ENCODE data around the gene GFM1. TPM values are rescaled to one million over a fixed set of nuclear protein-coding genes. Genes with fewer than 3 reads are reported as not detected.

GFM1 gene
- total RNA-seq: 44.5 and 60.7 TPM in 2 replicates

DNA sequence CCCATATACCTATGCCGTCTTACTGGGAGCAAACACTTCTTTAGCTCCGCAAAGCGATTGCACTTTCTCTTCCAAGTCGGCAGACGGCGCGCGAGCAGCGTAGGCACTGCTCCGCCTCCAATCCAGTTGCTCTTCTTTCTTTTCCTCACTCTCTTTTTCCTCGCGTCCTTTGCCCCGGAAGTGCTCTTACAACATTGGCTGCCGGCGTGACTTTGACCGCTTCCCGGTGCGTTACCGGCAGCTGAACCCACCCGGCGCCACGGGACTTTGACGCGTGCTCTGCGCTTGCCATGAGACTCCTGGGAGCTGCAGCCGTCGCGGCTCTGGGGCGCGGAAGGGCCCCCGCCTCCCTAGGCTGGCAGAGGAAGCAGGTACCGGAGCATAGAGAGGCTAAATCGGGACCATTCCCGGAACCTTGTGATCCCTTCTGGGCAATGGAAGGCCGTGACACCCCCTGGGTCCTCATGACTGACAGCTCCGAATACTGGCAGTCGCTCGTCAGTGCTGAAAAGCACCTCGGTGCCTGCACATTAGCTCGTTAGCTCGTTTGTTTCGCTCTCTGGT is at the start of gene GFM1:
TSS of gene GFM1 (plus strand) at position 183 of the 564 bp plus-strand sequence. CDS start at position 291, 108 bp downstream.

DNA sequence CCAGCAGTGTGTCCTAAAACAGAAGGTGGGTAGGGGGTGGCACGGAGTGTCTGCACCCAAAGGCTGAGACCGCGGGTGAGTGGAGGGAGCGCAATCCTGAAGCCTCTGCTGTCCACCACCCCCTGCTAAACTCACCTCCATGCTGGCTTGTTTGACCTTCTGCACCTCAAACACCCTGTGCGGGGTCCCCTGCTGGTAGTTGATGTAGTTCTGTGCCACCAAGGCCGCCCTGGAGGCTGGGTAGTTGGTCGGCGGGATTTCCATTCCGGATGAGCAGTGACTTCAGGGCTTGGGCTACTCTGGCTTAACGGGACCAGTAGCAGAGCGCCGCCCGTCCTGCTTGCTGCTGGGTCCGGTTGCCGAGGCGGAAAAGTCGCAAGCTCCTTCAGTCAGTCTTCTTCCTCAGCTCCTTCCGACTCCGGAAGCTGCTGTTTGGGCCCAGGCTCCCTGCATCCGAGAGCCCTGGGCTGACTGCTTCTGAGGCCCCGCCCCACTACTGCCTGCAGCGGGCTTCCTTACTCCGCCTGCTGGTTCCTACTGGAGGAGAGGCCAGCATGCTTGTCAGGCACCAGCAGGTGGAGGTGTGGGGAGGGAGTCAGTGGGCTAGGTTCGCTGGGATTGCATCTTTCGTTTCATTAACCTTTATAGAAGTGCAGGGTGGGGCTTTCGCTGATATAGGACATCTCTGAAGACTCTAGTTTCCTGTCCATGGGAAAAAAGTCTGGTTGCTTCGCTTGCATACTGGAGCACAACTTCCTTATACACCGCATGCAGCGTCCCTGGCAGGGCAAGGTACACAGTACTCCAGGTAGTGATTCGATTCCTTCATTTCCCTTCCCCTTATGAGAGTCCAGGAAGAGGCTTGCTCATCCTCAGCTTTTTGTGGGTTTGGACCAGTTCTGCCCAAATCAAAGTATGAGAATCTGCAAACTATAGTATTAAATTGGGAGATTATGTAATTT is 28.2 kb downstream of the GFM1 start, which contains the start of gene LXN:
TSS of gene LXN (minus strand) at position 434 of the 962 bp plus-strand sequence. CDS start at position 264, 170 bp downstream.

GRCh38 chr3:158731938-158732855 is 87.9 kb downstream of the GFM1 start, which contains the start of gene RARRES1:
TSS of gene RARRES1 (minus strand) at chr3:158732457. CDS start at chr3:158732415, 42 bp downstream.

Other genes starting within 250 kb of the GFM1 start
- 10.2 and 13.7 TPM in 2 replicates for gene MLF1, start 73.3 kb upstream of the GFM1 start, total RNA-seq
- 115 and 116 TPM in 2 replicates for gene LXN, start 28.1 kb downstream of the GFM1 start, total RNA-seq
- gene RARRES1, start 87.9 kb downstream of the GFM1 start, total RNA-seq: 10.9 and 43.9 TPM in 2 replicates
- 139 and 228 TPM in 2 replicates for gene MFSD1, start 157.5 kb downstream of the GFM1 start, total RNA-seq